ENCODE results near the gene STX11.

The STX11 gene

DNA sequence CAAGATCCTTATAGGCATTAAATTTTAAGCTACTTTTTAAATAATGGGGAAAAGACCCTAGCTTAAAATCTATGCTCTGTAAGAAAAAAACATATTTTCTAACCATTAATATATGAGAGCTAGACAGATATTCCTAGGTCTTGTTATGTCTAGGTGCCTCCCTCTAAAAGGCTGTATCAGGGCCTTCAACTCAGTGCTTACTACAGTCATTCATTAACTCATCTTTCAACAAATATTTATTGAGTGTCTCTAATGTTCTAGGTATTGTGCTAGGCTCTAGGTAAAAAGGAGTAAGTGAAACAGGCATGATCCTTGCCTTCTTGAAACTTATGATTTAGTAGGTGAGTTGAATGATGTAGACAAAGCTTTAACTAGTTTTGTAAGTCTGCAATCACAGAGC is 6.4 kb upstream of the STX11 start:
- no peak for DNase-seq

DNA sequence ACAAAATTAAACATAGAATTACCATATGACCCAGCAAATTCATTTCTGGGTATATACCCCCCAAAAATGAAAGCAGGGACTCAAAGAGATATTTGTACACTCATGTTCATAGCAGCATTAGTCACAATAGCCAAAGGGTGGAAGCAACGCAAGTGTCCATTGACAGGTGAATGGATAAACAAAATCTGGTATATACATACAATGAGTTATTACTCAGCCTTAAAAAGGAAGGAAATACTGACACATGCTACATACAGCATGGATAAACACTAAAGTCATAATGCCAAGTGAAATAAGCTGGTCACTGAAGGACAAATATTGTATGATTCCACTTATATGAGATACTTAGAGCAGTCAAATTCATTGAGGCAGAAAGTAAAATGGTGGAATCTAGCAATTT is 5.3 kb upstream of the STX11 start:
- DNase-seq, result no peak

DNA sequence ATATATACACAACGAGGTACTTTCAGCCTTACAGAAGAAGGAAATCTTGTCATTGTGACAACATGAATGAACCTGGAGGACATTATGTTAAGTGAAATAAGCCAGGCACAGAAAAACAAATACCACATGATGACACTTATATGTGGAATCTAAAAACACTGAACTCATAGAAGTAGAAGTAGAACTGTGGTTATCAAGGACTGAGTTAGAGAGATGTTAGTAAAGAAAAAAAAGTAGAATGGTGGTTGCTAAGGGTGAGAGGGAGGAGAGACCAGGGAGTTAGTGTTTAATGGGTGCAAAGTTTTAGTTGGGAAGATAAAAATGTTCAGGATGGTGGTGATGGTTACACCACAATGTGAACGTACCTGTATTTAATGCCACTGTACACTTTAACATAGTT is 4.8 kb upstream of the STX11 start:
- no peak for DNase-seq

DNA sequence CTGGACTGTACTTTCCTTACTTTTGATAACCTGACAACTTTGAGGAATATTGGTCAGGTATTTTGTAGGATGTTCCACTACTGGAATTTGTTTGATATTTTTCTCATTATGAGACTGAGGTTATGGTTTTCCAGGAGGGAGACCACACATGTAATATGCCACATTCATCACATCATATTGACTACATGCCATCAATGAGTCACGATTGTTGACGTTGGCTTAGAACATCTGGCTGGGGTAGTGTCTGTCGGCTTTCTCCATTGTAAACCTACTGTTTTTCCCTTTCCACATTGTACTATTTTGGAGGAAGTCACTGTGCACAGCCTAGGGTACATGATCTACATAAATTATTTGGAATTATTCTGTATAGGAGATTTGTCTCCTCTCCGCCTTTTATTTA is 1.4 kb upstream of the STX11 start:
- no peak for DNase-seq

DNA sequence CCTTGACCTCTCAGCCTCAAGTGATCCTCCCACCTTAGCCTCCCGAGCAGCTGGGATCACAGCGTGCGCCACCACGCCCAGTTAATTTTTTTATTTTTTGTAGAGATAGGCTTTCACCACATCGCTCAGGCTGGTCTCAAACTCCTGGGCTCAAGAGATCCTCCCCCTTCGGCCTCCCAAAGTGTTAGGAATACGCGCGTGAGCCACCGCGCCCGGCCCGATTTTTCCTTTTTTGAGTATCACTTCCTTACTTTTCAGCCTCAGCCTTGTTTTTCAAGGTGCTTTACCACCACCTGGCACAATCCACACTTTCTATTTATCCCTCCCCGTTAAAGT is 791 bp upstream of the STX11 start:
- DNase-seq, result no peak

DNA sequence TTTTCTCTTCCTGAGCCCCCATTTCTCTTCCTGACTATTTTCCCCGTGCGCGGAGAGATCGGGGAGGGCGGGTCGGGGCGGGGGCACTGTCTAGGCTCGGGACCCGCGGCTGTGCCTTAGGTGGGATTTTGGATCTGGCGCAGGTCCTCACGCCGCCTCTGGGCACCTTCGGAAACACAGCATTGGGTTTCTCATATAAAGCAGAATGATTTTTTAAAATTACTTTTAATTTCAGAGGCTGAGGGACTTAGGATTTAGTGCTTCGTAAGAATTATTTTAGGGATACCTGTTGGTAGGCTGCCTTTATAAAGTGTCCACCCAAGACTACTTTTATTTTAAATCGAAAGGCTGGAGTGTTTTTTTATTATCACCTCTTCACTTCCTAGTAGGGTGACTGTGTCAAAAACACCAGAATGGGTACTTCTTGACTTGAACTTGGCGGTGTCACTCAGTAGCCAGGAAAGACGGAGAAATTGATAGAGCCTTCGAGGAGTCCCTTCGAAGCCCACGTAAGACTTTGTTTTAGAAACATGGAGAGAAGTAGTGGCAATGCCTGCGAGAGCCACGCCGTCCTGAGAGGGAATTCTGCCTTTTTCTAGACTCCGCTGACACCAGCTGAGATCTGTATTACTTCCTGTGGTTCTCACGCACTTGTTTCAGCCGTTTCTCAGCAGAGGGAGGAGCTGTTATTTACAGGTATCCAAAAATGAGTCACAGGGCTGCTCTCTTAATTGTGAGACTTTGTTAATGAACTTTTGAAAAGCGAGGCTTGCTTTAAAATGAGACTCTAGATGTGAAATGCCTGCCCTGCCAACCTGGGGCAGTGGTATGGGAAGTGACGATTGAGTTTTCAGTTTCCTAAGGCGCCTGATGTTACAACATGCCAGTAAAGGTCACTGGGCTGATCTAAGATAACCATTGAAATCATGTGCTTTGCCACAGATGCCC is 667 bp downstream of the STX11 start:
- no peak for DNase-seq

DNA sequence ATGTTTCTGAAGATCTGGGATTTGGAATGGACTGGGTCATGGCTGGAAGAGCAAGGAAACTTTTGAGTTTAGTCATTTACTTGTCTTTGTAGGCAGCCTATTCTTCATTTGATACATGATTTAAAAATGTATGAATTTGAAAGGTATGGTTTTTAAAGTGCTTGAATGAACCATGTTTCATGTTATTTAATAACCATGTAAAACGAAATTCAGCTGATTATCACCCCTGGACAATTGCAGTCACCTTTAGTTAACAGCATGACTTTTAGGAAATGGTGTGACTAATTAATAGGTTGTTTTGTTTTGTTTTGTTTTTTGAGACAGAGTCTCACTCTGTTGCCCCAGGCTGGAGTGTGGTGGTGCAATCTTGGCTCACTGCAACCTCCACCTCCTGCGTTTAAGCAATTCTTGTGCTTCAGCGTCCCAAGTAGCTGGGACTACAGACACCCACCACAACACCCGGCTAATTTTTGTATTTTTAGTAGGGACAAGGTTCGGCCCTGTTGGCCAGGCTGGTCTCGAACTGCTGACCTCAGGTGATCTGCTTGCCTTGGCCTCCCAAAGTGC is 2.1 kb downstream of the STX11 start:
- DNase-seq, result no peak

DNA sequence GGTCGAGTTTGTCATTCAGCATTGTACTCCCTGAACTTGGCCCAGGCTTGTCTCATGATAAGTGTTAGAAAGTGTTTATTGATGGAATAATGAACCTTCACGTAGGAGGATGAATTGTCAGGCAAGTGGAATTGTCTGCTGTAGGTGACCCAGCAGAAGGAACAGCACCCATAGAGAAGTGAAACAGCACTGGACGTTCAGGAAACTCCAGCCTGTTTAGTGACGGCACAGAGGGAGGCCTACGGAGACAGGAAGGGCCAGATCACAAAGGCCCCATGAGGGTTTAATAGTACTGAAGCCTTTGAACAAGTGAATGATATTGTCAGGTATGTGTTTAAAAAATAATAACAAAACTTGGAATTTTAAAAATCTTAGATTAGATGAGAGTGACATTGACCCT is 2.9 kb downstream of the STX11 start:
- DNase-seq, result no peak

DNA sequence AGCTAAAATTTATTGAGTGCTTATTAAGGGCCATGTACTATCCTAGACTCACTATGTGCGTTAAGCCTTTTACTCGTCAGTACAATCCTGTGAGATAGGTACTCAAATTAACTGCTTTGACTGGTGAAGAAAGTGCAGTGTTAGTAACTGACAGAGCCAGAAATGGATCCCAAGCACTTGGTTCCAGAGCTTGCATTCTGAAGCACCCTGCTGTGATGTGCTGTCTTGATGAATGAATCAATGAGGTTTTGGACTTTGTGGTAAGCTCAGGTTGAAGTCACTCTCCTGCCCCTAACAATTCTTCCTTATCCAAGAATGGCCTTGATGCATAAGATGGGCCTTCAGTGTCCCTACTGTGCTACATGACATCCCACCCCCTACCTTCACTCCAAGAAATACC is 3.7 kb downstream of the STX11 start:
- DNase-seq, result no peak

DNA sequence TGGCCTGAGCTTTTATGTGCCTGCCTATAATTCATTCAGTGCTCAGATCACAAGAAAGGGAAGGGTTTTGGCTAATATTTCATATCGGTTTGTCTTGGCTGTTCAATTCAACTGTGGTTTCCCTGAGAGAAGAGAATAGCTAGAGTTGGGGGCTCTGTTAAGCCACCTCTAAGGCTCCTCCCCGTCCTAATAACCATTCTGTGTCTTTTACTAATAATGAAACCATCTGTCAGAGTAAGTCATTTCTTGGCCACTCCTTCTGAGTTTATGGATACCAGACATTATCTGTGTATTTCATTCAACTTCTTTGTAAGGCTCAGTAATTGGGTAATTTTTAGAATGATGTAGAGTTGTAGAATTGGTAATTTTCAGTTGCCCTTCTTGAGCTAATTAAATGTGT is 5.2 kb downstream of the STX11 start:
- DNase-seq, result no peak

DNA sequence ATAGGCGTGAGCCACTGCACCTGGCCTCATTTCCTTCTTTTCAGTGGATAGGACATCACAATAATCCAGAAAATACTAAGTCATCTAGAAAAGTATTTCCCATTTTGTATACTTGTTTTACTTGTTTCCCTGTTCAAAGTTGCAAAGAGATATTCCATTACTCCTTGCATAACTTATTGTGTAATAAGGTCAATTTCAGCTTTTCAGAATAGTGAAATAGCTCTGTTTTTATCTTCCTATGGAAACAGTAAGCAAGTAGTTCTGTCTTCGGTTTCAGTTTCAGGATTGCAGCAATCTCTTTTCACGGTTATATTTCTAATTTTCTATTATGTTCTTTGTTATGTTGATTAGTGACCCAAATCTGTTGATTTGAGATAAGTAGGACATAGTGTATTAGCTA is 6.0 kb downstream of the STX11 start:
- no peak for DNase-seq

DNA sequence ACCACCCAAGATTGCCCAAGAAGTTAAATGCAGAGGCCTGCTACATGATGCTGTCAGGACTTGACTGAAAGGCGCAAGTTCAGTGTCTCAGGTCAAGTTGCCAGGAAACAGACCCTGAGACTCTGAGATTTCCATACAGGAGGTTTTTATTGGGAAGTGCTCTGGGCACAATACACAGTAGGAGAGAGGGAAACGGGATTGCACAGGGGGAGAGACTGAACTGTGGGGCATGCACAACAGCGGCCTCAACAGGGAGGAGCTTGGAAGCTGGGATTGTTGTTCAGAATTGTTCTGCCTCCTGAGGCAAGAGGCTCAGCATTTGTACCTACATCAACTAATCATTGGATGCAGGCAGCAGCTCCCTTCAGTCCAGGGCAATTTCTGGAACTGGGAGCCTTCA is 6.7 kb downstream of the STX11 start:
- no peak for DNase-seq

DNA sequence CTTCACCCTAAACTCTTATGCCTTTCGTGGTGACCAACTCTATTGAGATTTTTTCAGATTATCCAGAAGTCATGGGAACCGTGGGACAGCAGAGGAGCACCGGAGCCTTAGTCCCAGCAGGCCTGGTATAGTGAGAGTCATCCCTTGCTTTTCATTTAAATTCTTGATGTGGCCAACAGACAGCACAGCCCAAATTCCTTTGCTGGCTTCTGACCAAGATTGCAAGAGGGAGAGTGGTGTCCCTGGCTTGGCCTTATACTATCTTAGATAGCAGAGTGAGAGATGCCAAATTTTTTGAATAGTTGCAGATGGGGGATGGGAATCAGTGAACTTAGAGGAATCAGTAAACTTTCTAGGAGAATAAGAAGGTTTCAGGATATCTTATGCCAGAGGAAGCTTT is 7.8 kb downstream of the STX11 start:
- no peak for DNase-seq

DNA sequence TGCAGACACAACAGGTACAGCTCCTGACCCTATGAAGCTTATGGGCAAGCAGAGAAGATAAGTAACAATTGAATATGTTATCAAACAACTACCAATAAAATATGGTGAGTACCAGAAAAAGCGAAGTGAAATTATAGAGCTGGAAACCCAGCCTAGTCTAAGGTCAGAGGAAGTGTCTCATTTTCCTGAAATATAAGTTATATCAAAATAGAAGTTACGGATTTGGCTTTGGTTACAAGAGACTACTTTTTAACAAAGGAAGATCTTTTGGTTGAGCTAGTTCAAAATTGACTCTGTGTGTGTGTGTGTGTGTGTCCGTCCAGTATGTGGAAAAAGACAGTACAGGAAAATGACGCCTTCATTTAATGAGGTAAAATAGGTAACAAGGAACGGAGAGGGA is 8.9 kb downstream of the STX11 start:
- DNase-seq, result no peak

DNA sequence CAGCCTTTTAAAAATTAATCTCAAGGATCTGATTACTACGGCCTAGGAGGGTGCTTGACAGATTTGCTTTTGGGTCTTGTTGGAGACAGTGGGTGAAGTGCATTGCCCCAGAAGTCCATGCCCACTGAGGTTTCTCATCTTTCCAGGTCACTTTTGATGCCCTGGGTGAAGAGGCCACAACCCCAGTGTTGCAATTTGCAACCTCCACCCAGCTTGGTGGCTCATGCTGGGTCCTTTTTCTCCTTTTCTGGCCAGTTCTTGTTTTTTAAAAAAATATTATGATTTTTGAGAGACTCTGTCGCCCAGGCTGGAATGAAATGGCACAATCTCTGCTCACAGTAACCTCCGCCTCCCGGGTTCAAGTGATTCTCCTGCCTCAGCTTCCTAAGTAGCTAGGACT is 9.4 kb downstream of the STX11 start:
- no peak for DNase-seq

DNA sequence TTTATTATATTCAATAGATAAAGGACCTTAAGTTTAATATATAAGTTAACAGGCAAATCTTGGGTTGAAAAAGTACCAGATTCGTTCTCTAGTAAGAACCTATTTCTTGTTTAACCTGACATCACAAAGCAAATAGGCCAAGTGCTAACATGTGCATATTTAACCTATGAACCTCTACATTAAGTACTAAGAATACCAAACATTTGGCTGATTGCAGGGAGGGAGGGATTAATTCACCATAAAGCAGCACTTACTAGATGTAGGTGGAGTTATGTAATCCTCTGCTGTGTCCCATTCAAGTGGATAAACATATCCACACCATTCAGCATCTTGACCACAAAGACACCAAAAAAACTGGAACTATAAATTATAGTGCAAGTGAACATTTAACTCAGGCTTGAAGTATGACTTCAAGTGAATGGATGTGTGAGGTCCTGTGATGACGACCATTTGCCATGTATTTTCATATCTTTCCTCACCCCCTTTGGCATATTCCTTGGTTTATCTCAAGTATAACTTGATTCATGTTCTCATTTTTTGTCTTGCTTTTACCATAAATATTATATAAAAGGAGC is 10.2 kb downstream of the STX11 start:
- DNase-seq, result no peak

DNA sequence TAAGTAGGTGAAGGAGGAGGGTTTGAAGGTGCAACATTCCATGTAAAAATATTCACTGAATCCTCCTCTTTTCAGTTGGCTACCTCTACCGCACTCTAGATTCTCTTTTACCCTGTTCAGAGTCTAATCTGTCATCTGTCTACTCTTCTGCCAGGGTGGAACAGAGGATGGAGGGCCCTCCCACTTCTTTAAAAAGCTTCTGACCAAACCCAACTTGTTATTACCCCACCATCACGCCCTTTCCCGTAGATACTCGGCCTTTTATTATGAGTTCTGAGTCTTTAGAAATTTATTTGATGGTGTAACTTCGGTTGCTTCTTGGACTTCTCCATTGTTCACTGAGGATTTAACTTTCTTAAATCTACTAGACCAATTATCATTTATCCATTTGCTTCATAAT is 11.7 kb downstream of the STX11 start:
- DNase-seq, result no peak

DNA sequence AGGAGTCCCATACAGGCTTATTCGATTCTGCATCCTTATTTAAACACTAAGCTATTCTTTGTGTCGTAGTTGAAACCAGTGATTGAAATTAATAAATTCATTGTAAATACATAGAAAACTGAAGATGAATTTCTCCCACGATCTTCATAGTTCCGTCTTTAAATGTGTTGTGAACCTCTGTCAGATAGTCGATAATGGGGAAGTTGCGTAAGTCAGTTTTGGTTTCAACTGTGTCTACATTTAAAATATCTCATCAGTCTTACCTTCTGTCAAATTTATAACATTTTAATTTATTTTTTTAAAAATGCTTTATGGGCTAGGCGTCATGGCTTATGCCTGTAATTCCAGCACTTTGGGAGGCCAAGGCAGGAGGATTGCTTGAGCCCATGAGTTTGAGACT is 12.7 kb downstream of the STX11 start:
- DNase-seq, result no peak

DNA sequence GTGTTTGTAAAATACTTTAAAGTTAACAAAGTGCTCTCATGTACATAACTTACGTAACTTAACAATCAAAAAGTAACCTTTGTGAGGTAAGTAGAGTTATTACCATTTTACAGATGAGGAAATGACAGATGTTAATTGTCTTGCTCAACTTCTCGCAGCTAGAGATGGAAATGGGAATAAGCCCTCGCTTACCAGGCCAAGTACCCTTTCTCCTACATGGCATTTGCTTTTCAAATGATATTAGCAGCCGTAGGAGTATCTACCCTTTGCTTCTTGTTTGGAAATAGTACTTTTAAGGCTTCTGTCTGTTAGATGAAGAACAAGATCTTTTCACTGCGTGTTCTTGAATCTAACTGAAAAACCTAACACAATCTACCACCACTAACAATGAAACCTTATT is 15.5 kb downstream of the STX11 start:
- DNase-seq, result no peak

DNA sequence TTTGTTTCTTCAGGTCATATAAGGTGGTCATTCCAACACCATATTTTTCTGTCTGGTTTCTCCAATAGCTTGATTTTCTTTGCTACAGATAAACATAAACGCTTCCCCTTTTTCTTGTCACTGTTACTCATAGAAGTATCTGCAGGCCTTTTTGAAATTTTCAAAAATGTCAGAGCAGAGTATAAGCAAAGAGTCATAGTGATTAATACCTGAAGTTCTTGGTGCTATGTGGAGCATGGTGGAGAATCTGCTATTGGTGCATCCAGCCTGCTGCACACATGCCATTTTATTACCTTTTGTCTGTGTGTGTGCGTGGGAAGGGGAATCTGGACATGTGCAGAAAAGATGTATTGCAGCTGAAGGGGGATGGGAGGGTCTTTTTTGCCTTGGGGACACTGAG is 19.7 kb downstream of the STX11 start:
- no peak for DNase-seq

DNA sequence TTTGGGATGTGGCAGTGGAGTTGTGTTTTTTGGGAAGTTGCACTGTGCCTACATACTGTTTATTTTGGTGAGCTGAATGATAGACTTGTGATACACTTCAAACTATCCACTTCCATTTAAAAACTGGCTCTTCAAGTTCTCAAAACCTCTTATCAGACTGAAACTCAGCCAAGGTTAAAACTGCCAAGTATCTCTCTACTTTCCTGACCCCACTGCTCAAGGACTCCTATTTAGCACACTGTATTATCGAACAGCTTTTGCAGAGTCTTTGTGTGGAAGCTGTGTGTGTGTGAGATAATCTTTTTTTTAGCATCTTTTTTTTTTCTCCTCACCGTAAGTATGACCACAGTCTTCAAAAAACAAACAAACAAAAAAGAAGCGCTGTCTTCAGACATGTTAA is 21.1 kb downstream of the STX11 start:
- no peak for DNase-seq

DNA sequence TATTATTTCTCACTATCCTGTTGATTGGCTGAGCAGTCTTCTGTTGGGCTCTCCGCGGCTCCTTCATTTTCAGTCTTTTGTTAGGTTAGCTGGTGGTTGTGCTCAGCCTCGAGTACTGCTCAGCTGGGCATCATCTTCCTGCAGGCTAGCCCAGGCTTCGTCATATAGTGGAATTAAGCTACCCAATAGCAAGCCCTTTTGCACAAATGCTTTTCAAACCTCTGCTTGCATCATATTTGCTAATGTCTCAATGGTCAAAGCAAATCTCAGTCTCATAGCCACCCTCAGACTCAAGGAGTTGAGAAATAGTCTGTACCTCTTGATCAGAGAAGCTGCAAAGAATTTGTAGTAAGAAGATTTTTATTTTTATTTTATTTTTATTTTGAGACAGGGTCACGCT is 23.7 kb downstream of the STX11 start:
- no peak for DNase-seq

DNA sequence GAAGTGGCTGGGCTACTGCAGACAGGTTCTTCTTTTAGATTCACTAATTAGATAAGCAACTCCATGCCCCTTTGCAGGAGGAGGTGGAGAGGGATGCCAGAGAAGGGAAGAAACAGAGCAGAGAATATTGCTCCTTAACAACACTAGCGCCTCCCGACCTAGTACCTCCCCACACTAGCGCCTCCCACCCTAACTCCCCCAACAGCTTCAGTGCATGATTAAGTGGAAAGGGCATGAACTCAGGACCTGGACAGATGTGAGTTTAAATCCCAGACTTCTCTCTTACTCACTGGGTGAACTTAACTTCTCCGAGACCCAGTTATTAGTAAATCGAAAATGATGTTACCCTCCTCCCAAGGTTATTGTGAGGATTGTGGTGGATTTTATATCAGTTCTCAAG is 25.7 kb downstream of the STX11 start:
- DNase-seq, result no peak

DNA sequence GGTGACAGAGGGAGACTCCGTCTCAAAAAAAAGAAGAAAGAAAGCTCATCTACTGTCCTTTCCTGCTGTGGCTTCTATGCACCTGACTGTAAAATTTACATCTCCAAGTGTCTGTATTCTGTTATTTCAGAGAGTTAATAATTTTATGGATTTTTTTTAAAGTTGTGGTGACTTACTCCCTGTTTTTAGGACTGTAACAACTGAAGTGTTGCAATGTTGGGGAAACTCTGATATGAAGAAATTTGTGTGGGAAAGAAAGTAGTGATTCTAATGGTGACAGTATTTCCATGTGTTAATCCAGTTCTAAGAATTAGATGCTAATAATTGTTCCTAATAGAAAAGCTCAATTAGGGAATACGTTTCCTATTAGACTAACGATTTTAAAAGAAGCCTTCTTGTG is 27.4 kb downstream of the STX11 start:
- no peak for DNase-seq

DNA sequence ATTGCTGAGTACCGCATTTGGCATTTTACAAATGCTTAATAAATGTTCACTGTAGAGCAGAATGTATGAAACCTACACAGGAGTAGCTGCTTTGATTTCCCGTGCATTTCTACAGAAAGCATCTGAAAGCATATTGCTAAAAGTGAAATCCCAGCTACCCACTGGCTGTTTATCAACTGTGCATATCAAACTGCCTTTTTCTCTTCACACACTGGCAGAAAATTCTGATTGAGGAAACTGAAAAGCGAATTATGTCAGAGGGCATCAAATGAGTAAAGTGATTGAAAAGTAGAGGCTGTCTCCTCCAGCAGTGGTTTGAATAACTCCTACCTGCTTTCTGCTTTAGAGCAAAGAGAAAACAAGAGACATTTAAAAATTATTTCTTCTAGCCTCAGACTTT is 28.0 kb downstream of the STX11 start:
- DNase-seq, result no peak
